ENCODE measurements around the gene NHP2.

NHP2 gene

DNA sequence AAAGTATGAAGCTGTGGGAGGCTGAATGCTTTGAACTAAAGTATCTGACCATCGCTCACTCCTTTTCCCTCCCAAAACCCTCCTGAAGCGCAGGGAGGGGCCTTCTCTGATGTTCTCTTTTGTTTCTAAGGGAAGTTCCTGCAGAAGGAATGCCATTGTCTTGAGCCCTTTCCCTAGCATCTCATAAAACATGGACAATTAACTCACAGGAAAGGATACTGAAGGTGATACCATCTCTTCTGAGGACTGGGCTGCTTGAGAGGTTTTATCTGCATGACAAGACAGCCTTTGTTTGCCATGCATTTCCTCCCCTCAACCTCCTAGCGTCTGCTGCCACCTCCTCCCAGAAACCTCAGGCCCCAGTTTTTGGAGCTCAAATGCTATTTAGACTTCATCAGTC is 27.1 kb downstream of the NHP2 start:
- DNase-seq (ENCODE audit: low read depth, low spot score) = no peak
- in situ Hi-C loops (cut with HindIII; ENCODE audit: low sequenced_read_pairs) = no loop called here
- H3K4me3 ChIP-seq (ENCODE audit: low read depth, low read length) = no peak overlapping the region
- TF ChIP-seq, protein P1, sequence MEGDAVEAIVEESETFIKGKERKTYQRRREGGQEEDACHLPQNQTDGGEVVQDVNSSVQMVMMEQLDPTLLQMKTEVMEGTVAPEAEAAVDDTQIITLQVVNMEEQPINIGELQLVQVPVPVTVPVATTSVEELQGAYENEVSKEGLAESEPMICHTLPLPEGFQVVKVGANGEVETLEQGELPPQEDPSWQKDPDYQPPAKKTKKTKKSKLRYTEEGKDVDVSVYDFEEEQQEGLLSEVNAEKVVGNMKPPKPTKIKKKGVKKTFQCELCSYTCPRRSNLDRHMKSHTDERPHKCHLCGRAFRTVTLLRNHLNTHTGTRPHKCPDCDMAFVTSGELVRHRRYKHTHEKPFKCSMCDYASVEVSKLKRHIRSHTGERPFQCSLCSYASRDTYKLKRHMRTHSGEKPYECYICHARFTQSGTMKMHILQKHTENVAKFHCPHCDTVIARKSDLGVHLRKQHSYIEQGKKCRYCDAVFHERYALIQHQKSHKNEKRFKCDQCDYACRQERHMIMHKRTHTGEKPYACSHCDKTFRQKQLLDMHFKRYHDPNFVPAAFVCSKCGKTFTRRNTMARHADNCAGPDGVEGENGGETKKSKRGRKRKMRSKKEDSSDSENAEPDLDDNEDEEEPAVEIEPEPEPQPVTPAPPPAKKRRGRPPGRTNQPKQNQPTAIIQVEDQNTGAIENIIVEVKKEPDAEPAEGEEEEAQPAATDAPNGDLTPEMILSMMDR (IDR thresholded peaks at IDR 0.05; ENCODE audit: low read depth, low read length) = no peak

DNA sequence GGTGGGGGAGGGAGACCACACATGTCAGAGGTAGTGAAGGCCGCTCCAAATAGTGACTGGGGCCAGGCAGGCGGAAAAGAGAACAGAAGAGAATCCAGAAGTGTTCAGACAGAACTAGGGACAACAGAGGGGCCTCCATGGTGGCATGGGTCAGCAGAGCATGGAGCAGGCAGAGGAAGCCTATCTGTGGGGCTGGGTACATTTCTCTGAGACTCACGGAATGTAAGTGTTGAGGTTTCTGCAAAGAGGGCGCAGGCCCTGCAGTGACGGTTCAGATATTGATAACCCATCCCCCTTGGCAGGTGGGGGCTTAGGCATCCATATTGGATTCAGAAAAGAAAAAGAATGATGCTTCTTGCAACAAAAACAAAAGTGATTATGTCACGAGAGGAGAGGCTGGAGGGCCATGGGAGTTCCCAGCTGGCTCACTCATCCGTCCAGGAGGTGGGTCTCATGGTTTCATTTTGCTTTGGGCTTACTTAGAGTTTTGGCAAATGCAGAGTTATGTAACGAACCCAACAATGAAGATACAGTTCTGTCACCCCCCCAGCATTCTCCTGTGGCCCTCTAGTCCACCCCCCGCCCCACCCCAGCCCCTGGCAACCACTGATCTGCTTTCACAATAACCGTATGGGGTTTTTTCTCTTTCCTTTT is 28.3 kb downstream of the NHP2 start:
- no peak overlapping the region for H3K4me3 ChIP-seq (ENCODE audit: low read depth, low read length)
- TF ChIP-seq, protein P1 (IDR thresholded peaks at IDR 0.05; ENCODE audit: low read depth, low read length) = no peak
- in situ Hi-C loops (cut with HindIII; ENCODE audit: low sequenced_read_pairs) = no loop called here
- no peak for DNase-seq (ENCODE audit: low read depth, low spot score)

DNA sequence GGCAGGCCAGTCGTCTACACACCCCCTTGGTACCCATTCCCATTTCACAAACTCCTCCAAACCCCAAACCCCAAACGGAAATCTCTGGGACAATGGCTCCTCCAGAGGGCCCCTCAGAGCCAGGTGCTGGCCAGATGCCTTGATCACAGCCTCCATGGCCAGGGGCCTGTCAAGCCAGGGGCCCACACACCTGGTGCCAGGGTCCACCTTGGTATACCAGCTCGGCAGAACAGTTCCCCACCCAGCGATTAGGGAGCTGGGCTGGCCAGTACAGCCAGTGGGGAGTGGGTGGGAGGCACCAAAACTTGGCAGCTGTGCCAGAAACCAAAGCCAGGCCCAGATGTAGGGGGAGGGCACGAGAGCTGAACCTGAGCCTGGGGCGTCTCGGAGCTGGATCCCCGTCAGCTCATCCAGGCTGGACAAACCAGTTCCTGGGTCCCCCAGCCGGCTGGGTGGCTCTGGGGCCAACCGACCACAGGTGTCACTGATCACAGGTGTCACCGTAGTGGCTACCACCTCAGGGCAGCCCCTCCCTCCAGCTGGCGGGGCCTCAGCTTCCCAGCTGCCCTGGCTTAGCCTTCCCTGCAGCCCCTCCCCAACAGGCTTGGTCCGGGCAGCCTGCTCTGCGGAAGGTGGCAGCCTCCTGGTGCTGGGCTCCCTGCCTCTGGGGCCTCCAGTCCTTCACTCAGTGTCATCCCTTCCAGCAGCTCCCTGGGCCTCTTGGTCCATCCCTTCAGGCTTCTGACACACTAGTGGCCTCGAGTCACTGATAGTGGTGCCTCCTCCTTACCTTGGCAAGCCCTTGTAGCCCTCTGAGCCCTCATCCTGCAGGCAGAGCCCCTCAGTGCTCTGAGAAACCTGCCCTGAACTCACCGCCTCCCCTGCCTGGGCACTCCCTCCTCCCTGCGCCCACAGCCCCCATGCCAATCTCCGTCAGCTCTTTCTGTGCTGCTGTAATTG is 29.4 kb downstream of the NHP2 start:
- TF ChIP-seq, protein P1 (IDR thresholded peaks at IDR 0.05; ENCODE audit: low read depth, low read length) = no peak
- DNase-seq (ENCODE audit: low read depth, low spot score) = no peak
- H3K4me3 ChIP-seq (ENCODE audit: low read depth, low read length) = no peak overlapping the region
- in situ Hi-C loops (cut with HindIII; ENCODE audit: low sequenced_read_pairs) = no loop called here

DNA sequence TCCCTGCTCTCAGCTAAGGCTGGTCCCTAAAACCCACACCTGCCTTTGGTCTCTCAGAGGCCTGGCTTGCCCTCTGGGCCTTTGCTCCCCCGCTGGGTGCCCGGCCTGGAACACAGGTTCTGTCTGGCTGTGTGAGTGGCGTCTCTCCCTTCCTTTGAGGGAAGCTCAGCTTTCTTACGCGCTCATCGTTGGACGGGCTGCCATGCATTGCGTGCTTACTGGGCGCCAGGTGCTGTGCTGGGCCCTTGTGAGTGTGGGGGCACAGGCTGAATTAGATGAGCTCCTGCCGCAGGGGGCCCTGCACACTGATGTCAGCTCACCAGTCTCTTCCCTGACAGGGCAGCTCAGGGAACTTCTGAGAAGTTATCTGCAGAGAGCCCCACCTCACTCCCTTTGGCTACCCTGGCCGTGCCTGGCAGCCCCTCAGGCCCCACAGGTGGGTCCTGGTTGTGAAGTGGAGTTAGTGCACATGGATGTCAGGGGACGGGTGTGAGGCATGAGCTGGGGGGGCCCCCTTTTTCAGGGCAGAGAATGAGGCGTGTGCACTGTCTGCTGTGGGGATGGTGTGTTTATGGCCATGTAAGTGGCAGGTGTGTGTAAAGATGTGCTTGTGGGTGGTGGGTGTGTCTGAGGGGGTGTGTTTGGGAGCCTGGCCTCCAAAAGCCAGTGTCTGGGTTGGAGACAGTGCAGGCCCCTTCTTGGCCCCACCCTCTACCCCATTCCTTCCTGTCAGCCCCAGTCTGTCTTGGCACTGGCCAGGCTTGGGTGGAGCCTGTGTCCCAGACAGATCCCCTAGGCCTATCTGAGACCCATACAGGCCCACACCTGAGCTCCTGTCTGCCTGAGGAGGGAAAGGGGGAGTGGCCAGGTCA is 30.4 kb downstream of the NHP2 start:
- TF ChIP-seq, protein P1 (IDR thresholded peaks at IDR 0.05; ENCODE audit: low read depth, low read length) = no peak
- DNase-seq (ENCODE audit: low read depth, low spot score) = no peak
- in situ Hi-C loops (cut with HindIII; ENCODE audit: low sequenced_read_pairs) = no loop called here
- no peak overlapping the region for H3K4me3 ChIP-seq (ENCODE audit: low read depth, low read length)

DNA sequence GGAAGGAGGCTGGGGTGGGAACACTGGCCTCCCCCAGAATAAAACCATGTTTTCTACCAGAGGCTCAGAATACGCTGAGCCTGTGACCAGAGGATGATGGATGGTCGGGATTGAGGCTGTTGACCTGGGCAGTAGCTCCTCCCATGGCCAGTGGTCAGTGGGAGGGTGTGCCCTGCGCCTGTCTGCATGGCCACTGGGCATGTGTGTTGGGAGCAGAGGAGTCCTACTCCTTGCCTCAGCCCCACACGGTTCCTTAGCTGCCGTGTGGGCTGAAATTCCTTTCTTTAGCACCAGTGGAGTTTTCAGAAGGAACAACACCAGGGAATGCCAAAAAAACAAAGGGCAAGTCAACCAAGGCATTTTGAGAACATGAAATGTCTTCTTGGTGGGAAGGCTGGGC is 31.3 kb downstream of the NHP2 start:
- no peak overlapping the region for H3K4me3 ChIP-seq (ENCODE audit: low read depth, low read length)
- in situ Hi-C loops (cut with HindIII; ENCODE audit: low sequenced_read_pairs) = no loop called here
- TF ChIP-seq, protein P1 (IDR thresholded peaks at IDR 0.05; ENCODE audit: low read depth, low read length) = no peak
- no peak for DNase-seq (ENCODE audit: low read depth, low spot score)

Measured in astrocyte of the spinal cord (primary cell).